GM12878 (cell line): Measurements from ENCODE around the gene NDOR1.

Source experiments
- BCL11A ChIP-seq: IDR thresholded peaks from 2 replicates; pipeline ENCODE4 v1.6.1; 2011; ENCODE audit warnings: low read depth, low read length
- CEBPB ChIP-seq, 2 experiments: fragments of 150-350 bp in 1 of 2; IDR thresholded peaks; 2 replicates each; pipeline ENCODE4 v1.6.1; 2012 to 2014; ENCODE audit warnings: low read depth in 2 of 2, low read length in 2 of 2, borderline replicate concordance in 1 of 2, inconsistent platforms in 1 of 2
- CHD2 ChIP-seq: IDR thresholded peaks from 2 replicates; pipeline ENCODE4 v1.6.1; 2011; ENCODE audit warnings: low read depth, low read length, improper control_type of control experiment, borderline replicate concordance
- EP300 ChIP-seq, 2 experiments: fragments of 150-350 bp in 1 of 2; IDR thresholded peaks; 2 replicates each; pipeline ENCODE4 v1.6.1; 2011 to 2012; ENCODE audit warnings: low read depth in 2 of 2, low read length in 2 of 2, borderline replicate concordance in 1 of 2, improper control_type of control experiment in 1 of 2, inconsistent platforms in 1 of 2; ENCODE audit not compliant: control insufficient read depth in 1 of 2
- RAD21 ChIP-seq: IDR thresholded peaks from 2 replicates; pipeline ENCODE4 v1.6.1; 2011; ENCODE audit warnings: mild to moderate bottlenecking, low read depth, low read length, moderate library complexity; ENCODE audit not compliant: insufficient read depth
- SIN3A ChIP-seq: IDR thresholded peaks from 2 replicates; pipeline ENCODE4 v1.6.1; 2012; ENCODE audit warnings: low read depth, low read length, improper control_type of control experiment
- SMC3 ChIP-seq: IDR thresholded peaks from 2 replicates; pipeline ENCODE4 v1.6.1; 2011; ENCODE audit warnings: low read length, improper control_type of control experiment, borderline replicate concordance
- SUZ12 ChIP-seq: fragments of 200-600 bp; sonication (generic); IDR thresholded peaks from one replicate; pipeline ENCODE4 v1.6.1; 2018; ENCODE audit warnings: antibody characterized with exemption, mild to moderate bottlenecking; ENCODE audit not compliant: unreplicated experiment
- ZSCAN29 ChIP-seq: fragments of 450-650 bp; IDR thresholded peaks from 2 replicates; pipeline ENCODE4 v1.6.1; 2017; ENCODE audit warnings: mild to moderate bottlenecking, moderate library complexity
- TF ChIP-seq, protein P1 (sequence below), 3 experiments: IDR thresholded peaks in 2 of 3; conservative IDR thresholded peaks in 1 of 3; 2 replicates each; pipeline ENCODE4 v1.5.1; 2011; ENCODE audit warnings: low read depth in 3 of 3, low read length in 3 of 3, mild to moderate bottlenecking in 3 of 3, control low read depth in 2 of 3, moderate library complexity in 2 of 3, inconsistent platforms in 1 of 3, mixed read lengths in 1 of 3; ENCODE audit not compliant: control insufficient read depth in 2 of 3, insufficient read depth in 1 of 3; ENCODE audit errors: extremely low read depth in 1 of 3
- TF ChIP-seq, protein P2 (sequence below): fragments of 450-650 bp; IDR thresholded peaks from 2 replicates; pipeline ENCODE4 v1.6.1; 2018; ENCODE audit warnings: borderline replicate concordance, mild to moderate bottlenecking; ENCODE audit not compliant: partially characterized antibody
- TF ChIP-seq, protein P3 (sequence below): IDR thresholded peaks from 2 replicates; pipeline ENCODE4 v1.6.1; 2011; ENCODE audit warnings: borderline replicate concordance, low read depth, mild to moderate bottlenecking, moderate library complexity, low read length; ENCODE audit not compliant: insufficient read depth, poor library complexity, severe bottlenecking

DNA sequence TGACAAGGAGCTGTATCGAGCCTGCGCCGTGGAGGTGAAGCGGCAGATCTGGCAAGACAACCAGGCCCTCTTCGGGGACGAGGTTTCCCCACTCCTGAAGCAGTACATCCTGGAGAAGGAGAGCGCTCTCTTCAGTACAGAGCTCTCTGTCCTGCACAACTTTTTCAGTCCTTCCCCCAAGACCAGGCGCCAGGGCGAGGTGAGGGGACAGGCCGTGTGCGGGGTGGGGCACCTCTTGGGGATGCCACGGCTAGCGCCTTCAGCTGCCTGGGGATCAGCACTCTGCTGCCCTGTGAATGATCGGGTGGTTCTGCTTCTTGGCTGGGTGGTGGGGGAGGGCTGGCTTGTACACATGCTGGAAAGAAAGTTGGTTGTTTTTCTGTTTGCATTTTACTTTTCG, 51.4 kb downstream of the NDOR1 start:
- TF ChIP-seq CEBPB (IDR thresholded peaks at IDR 0.05; ENCODE audit: borderline replicate concordance in 1 of 2, low read depth in 2 of 2, low read length in 2 of 2) (no peak), CHD2 (no peak), EP300 (IDR thresholded peaks at IDR 0.05; ENCODE audit: borderline replicate concordance in 1 of 2, control insufficient read depth in 1 of 2, low read depth in 2 of 2, low read length in 2 of 2) (no peak), ZSCAN29 (no peak), BCL11A (no peak), SUZ12 (no peak), SIN3A (no peak), SMC3 (no peak), RAD21 (no peak)
- TF ChIP-seq, protein P1, sequence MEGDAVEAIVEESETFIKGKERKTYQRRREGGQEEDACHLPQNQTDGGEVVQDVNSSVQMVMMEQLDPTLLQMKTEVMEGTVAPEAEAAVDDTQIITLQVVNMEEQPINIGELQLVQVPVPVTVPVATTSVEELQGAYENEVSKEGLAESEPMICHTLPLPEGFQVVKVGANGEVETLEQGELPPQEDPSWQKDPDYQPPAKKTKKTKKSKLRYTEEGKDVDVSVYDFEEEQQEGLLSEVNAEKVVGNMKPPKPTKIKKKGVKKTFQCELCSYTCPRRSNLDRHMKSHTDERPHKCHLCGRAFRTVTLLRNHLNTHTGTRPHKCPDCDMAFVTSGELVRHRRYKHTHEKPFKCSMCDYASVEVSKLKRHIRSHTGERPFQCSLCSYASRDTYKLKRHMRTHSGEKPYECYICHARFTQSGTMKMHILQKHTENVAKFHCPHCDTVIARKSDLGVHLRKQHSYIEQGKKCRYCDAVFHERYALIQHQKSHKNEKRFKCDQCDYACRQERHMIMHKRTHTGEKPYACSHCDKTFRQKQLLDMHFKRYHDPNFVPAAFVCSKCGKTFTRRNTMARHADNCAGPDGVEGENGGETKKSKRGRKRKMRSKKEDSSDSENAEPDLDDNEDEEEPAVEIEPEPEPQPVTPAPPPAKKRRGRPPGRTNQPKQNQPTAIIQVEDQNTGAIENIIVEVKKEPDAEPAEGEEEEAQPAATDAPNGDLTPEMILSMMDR (IDR thresholded peaks at IDR 0.05 in 2 of 3, conservative IDR thresholded peaks at IDR 0.05 in 1 of 3; ENCODE audit: control insufficient read depth in 2 of 3, extremely low read depth in 1 of 3, insufficient read depth in 1 of 3, low read depth in 3 of 3, low read length in 3 of 3): no peak
- TF ChIP-seq, protein P2, sequence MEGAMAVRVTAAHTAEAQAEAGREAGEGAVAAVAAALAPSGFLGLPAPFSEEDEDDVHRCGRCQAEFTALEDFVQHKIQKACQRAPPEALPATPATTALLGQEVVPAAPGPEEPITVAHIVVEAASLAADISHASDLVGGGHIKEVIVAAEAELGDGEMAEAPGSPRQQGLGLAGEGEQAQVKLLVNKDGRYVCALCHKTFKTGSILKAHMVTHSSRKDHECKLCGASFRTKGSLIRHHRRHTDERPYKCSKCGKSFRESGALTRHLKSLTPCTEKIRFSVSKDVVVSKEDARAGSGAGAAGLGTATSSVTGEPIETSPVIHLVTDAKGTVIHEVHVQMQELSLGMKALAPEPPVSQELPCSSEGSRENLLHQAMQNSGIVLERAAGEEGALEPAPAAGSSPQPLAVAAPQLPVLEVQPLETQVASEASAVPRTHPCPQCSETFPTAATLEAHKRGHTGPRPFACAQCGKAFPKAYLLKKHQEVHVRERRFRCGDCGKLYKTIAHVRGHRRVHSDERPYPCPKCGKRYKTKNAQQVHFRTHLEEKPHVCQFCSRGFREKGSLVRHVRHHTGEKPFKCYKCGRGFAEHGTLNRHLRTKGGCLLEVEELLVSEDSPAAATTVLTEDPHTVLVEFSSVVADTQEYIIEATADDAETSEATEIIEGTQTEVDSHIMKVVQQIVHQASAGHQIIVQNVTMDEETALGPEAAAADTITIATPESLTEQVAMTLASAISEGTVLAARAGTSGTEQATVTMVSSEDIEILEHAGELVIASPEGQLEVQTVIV: no peak
- TF ChIP-seq, protein P3, sequence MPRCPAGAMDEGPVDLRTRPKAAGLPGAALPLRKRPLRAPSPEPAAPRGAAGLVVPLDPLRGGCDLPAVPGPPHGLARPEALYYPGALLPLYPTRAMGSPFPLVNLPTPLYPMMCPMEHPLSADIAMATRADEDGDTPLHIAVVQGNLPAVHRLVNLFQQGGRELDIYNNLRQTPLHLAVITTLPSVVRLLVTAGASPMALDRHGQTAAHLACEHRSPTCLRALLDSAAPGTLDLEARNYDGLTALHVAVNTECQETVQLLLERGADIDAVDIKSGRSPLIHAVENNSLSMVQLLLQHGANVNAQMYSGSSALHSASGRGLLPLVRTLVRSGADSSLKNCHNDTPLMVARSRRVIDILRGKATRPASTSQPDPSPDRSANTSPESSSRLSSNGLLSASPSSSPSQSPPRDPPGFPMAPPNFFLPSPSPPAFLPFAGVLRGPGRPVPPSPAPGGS: no peak
